IMR-90 (cell line): ENCODE measurements around the gene STK33. TPM values are rescaled to one million over a fixed set of nuclear protein-coding genes. Genes with fewer than 3 reads are reported as not detected.

Source experiments
- ATAC-seq: fragments of 200-7000 bp; cut with Tn5 transposase; 2 replicates; pipeline ENCODE4 v1.9.1; 2020; ENCODE audit warnings: low read depth, mild to moderate bottlenecking, moderate library complexity
- BruUV-seq: library from RNA; stranded (reverse); fragments of 400-500 nt; replicated peaks from 2 replicates; lab custom pipeline; 2021; lab: Mats Ljungman, UMichigan
- CTCF ChIA-PET: fragments of 300-600 bp; formaldehyde crosslinking; extraction: SDS; loops from one replicate; lab custom pipeline; 2021; ENCODE audit warnings: antibody characterized with exemption; lab: Yijun Ruan, JAX
- POLR2A ChIA-PET: fragments of 300-600 bp; sonication (Branson Sonifier 250); formaldehyde crosslinking; loops from one replicate; lab custom pipeline; 2022; ENCODE audit warnings: antibody characterized with exemption; ENCODE audit not compliant: unreplicated experiment; lab: Charles Lee
- DNase-seq: peaks from one replicate; pipeline ENCODE4 v3.0.0; 2013
- H2AFZ ChIP-seq: replicated peaks from 2 replicates; pipeline ENCODE3; 2013; ENCODE audit warnings: low read length, mild to moderate bottlenecking; ENCODE audit not compliant: poor library complexity
- H2AK5ac ChIP-seq: 2 replicates; pipeline ENCODE4 v1.6.1; 2013; ENCODE audit warnings: low read depth, low read length, inconsistent platforms
- H2AK9ac ChIP-seq: replicated peaks from 2 replicates; pipeline ENCODE3; 2013; ENCODE audit warnings: mild to moderate bottlenecking, low read depth, low read length, moderate library complexity; ENCODE audit not compliant: poor library complexity
- H2BK120ac ChIP-seq: 2 replicates; pipeline ENCODE4 v1.6.1; 2013; ENCODE audit warnings: low read depth, low read length, inconsistent platforms
- H2BK15ac ChIP-seq: 3 replicates; pipeline ENCODE4 v1.6.1; 2013; ENCODE audit warnings: low read depth, low read length, inconsistent platforms
- H2BK20ac ChIP-seq: 2 replicates; pipeline ENCODE4 v1.6.1; 2013; ENCODE audit warnings: low read depth, mild to moderate bottlenecking, inconsistent platforms, low read length, moderate library complexity
- H2BK5ac ChIP-seq: 2 replicates; pipeline ENCODE4 v1.6.1; 2013; ENCODE audit warnings: mild to moderate bottlenecking, low read depth, low read length, inconsistent platforms; ENCODE audit not compliant: poor library complexity, severe bottlenecking
- H3K14ac ChIP-seq: replicated peaks from 2 replicates; pipeline ENCODE4 v1.6.1; 2013; ENCODE audit warnings: low read depth, low read length, inconsistent platforms
- H3K18ac ChIP-seq: 2 replicates; pipeline ENCODE4 v1.6.1; 2013; ENCODE audit warnings: low read depth, low read length, control low read depth
- H3K23ac ChIP-seq: 2 replicates; pipeline ENCODE4 v1.6.1; 2013; ENCODE audit warnings: low read depth, low read length, inconsistent platforms
- H3K27ac ChIP-seq: 2 replicates; pipeline ENCODE4 v1.5.1; 2013; ENCODE audit warnings: mild to moderate bottlenecking, control low read depth, low read length; ENCODE audit not compliant: insufficient read depth
- H3K27me3 ChIP-seq: 2 replicates; pipeline ENCODE4 v1.6.1; 2013; ENCODE audit warnings: low read length; ENCODE audit not compliant: control insufficient read depth, insufficient read depth
- H3K36me3 ChIP-seq: 2 replicates; pipeline ENCODE4 v1.6.1; 2013; ENCODE audit warnings: low read length, mixed read lengths; ENCODE audit not compliant: control insufficient read depth, insufficient read depth
- H3K4ac ChIP-seq: 2 replicates; pipeline ENCODE4 v1.6.1; 2013; ENCODE audit warnings: low read depth, low read length, inconsistent platforms
- H3K4me1 ChIP-seq: 2 replicates; pipeline ENCODE4 v1.6.1; 2013; ENCODE audit warnings: low read length, mixed read lengths; ENCODE audit not compliant: control insufficient read depth, insufficient read depth
- H3K4me2 ChIP-seq: 2 replicates; pipeline ENCODE4 v1.6.1; 2013; ENCODE audit warnings: low read depth, mild to moderate bottlenecking, control low read depth, low read length, moderate library complexity
- H3K4me3 ChIP-seq: 2 replicates; pipeline ENCODE4 v1.5.1; 2013; ENCODE audit warnings: low read depth, mild to moderate bottlenecking, control low read depth, low read length, moderate library complexity; ENCODE audit not compliant: insufficient read depth
- H3K56ac ChIP-seq: 2 replicates; pipeline ENCODE4 v1.6.1; 2013; ENCODE audit warnings: low read length, inconsistent platforms; ENCODE audit not compliant: insufficient read depth; ENCODE audit errors: extremely low read depth
- H3K79me1 ChIP-seq, 2 experiments: 2 replicates each; pipeline ENCODE4 v1.6.1; 2013; ENCODE audit warnings: low read length in 2 of 2, inconsistent platforms in 1 of 2, low read depth in 1 of 2
- H3K9ac ChIP-seq: 2 replicates; pipeline ENCODE4 v1.6.1; 2013; ENCODE audit warnings: low read depth, low read length, control low read depth
- H3K9me1 ChIP-seq: 2 replicates; pipeline ENCODE4 v1.6.1; 2013; ENCODE audit warnings: low read length, inconsistent platforms; ENCODE audit not compliant: insufficient read depth
- H3K9me3 ChIP-seq: 2 replicates; pipeline ENCODE4 v1.6.1; 2013; ENCODE audit warnings: low read length; ENCODE audit not compliant: control insufficient read depth, insufficient read depth
- H4K20me1 ChIP-seq: 2 replicates; pipeline ENCODE4 v1.6.1; 2013; ENCODE audit warnings: low read length, inconsistent platforms; ENCODE audit not compliant: insufficient read depth
- H4K5ac ChIP-seq: 2 replicates; pipeline ENCODE4 v1.6.1; 2013; ENCODE audit warnings: mild to moderate bottlenecking, low read depth, low read length, control low read depth
- H4K8ac ChIP-seq, 2 experiments: 2 replicates each; pipeline ENCODE4 v1.6.1; 2013; ENCODE audit warnings: low read depth in 2 of 2, low read length in 2 of 2, control low read depth in 1 of 2, inconsistent platforms in 1 of 2
- H4K91ac ChIP-seq: 2 replicates; pipeline ENCODE4 v1.6.1; 2013; ENCODE audit warnings: low read depth, low read length, inconsistent platforms; ENCODE audit not compliant: insufficient read depth
- BHLHE40 ChIP-seq: fragments of 150-350 bp; IDR thresholded peaks from 2 replicates; pipeline ENCODE4 v1.6.1; 2016; ENCODE audit warnings: mild to moderate bottlenecking, low read depth, low read length
- CEBPB ChIP-seq: IDR thresholded peaks from 2 replicates; pipeline ENCODE4 v1.6.1; 2012; ENCODE audit warnings: low read depth, low read length, improper control_type of control experiment
- MAFK ChIP-seq: IDR thresholded peaks from 2 replicates; pipeline ENCODE4 v1.6.1; 2012; ENCODE audit warnings: low read depth, low read length, improper control_type of control experiment
- MXI1 ChIP-seq: IDR thresholded peaks from 2 replicates; pipeline ENCODE4 v1.6.1; 2012; ENCODE audit warnings: low read depth, mild to moderate bottlenecking, low read length, moderate library complexity, borderline replicate concordance
- POLR2A ChIP-seq: IDR thresholded peaks from 2 replicates; pipeline ENCODE4 v1.6.1; 2012; ENCODE audit warnings: mild to moderate bottlenecking, low read depth, low read length
- RAD21 ChIP-seq: IDR thresholded peaks from 2 replicates; pipeline ENCODE4 v1.6.1; 2012; ENCODE audit warnings: low read length, improper control_type of control experiment
- RCOR1 ChIP-seq: IDR thresholded peaks from 2 replicates; pipeline ENCODE4 v1.6.1; 2012; ENCODE audit warnings: mild to moderate bottlenecking, low read length, improper control_type of control experiment; ENCODE audit not compliant: insufficient replicate concordance
- RFX5 ChIP-seq: IDR thresholded peaks from 2 replicates; pipeline ENCODE4 v1.8.0; 2012; ENCODE audit warnings: low read depth, mild to moderate bottlenecking, low read length, moderate library complexity
- SMC3 ChIP-seq: fragments of 150-350 bp; IDR thresholded peaks from 2 replicates; pipeline ENCODE4 v1.6.1; 2016; ENCODE audit warnings: low read depth, mild to moderate bottlenecking, antibody characterized with exemption, low read length, moderate library complexity
- WGBS, 2 experiments: methylation state at CpG; one replicate each; pipeline versions ENCODE4 v1.1.5 to v1.1.7; 2013; ENCODE audit warnings: missing lambda C conversion rate in 2 of 2; ENCODE audit not compliant: insufficient read length in 1 of 2; ENCODE audit errors: extremely low coverage in 2 of 2; 5-methylcytosine and 5-hydroxymethylcytosine counted together
- dilution Hi-C: fragments of 300-500 bp; cut with HindIII; formaldehyde crosslinking; loops from one replicate; pipeline ENCODE4 v1.14.3; 2018; ENCODE audit warnings: low sequenced_read_pairs; ENCODE audit not compliant: unreplicated experiment
- in situ Hi-C: fragments of 300-500 bp; cut with MboI; formaldehyde crosslinking; loops from 3 replicates; pipeline ENCODE4 v1.14.3; 2019; ENCODE audit warnings: low sequenced_read_pairs, inconsistent platforms, mixed read lengths
- intact Hi-C: fragments of 100-400 bp; cut with micrococcal nuclease; formaldehyde crosslinking; loops from 2 replicates; pipeline ENCODE4 v1.10.0; 2022
- polyA plus RNA-seq, 3 experiments: library from polyadenylated mRNA; depleted of rRNA; stranded (reverse); fragments of >200 nt; gene quantifications; 2 replicates each; pipeline ENCODE4 v1.2.3, GENCODE V29; 2012; ENCODE audit warnings: low replicate concordance in 1 of 3
- total RNA-seq: library from RNA; depleted of rRNA; stranded (reverse); fragments of >200 nt; gene quantifications from 2 replicates; pipeline ENCODE4 v1.2.3, GENCODE V29; 2012
- TF ChIP-seq, protein P1 (sequence below): fragments of 150-350 bp; IDR thresholded peaks from 2 replicates; pipeline ENCODE4 v1.6.1; 2017; ENCODE audit warnings: mild to moderate bottlenecking, antibody characterized with exemption, low read length, low read depth

The STK33 gene
- total and polyA plus RNA-seq, 2 of the 4 experiments (the other 2 are of a cell fraction), result 2.3 to 2.6 TPM

DNA sequence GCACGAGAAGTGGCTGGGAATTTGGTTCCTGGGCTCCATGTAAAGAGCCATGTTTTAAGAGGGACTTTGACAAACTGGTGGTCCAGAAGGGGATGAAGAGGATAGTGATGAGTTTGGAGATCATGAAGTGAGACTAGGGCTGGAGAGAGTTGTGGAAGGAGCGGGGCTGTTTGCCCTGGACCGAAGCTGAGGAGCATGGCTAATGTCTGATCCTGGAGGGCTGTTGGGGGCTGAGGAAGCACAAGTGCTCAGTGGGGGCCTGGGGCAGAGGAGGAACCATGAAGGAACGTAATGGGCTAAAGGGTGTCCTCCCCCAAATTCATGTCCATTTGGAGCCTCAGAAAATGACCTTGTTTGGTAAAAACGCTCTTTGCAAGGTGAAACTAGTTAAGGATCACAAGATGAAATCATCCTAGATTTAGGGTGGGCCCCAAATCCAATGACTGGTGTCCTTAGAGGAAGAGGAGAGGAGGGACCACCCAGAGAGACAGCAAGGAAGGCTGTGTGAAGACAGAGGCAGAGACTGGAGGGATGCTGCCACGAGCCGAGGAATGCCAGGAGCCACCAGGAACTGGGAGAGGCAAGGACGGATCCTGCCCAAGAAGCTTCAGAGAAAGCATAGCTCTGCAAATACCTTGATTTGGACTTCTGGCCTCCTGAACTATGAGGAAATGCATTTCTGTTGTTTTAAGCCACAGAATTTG is 223.1 kb downstream of the STK33 start:
- TF ChIP-seq SMC3, result no peak
- TF ChIP-seq MAFK, result no peak
- TF ChIP-seq, protein P1, sequence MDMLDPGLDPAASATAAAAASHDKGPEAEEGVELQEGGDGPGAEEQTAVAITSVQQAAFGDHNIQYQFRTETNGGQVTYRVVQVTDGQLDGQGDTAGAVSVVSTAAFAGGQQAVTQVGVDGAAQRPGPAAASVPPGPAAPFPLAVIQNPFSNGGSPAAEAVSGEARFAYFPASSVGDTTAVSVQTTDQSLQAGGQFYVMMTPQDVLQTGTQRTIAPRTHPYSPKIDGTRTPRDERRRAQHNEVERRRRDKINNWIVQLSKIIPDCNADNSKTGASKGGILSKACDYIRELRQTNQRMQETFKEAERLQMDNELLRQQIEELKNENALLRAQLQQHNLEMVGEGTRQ, result no peak
- TF ChIP-seq RCOR1, result no peak
- no peak for TF ChIP-seq CEBPB
- no peak for TF ChIP-seq MXI1
- no peak for TF ChIP-seq RFX5
- no peak for TF ChIP-seq BHLHE40
- no peak for TF ChIP-seq POLR2A
- TF ChIP-seq RAD21, result no peak
- ChIA-PET CTCF (no interaction called here), POLR2A (no interaction called here)
- intact Hi-C loops (no loop called here), in situ Hi-C loops (no loop called here), dilution Hi-C loops (no loop called here)
- Histone ChIP-seq H3K4me2 (no peak overlapping the region), H4K91ac (no peak overlapping the region), H3K36me3 (no peaks in the 10 kb centered on the region), H3K9me3 (no peaks in the 10 kb centered on the region), H4K8ac (no peak overlapping the region), H2BK120ac (no peak overlapping the region), H4K20me1 (no peaks in the 10 kb centered on the region), H3K4me1 (no peaks in the 10 kb centered on the region), H3K23ac (no peak overlapping the region), H3K79me1 (no peaks in the 10 kb centered on the region), H3K4me3 (no peak overlapping the region), H3K27me3 (peaks cover 3% of the 10 kb centered on the region), H3K18ac (no peak overlapping the region), H2AK5ac (no peak overlapping the region), H3K27ac (no peak overlapping the region), H3K14ac (no peak overlapping the region), H2BK5ac (no peak overlapping the region), H3K9ac (no peak overlapping the region), H3K9me1 (no peaks in the 10 kb centered on the region), H2BK20ac (no peak overlapping the region), H4K5ac (no peak overlapping the region), H2AK9ac (no peak overlapping the region), H3K4ac (no peak overlapping the region), H2AFZ (no peak overlapping the region), H2BK15ac (no peak overlapping the region), H3K56ac (no peak overlapping the region)
- ATAC-seq (no peak), DNase-seq (no peak)
- no CpG with 5 or more reads among the region's 8 CpGs for WGBS, 2 experiments
- BruUV-seq, result no TSS peak
